OCI-LY7 (cell line): ENCODE measurements around the gene TARDBP.

Source experiments
- CTCF ChIP-seq: fragments of 200-600 bp; sonication (generic); conservative IDR thresholded peaks from 2 replicates; pipeline ENCODE4 v1.5.1; 2014; ENCODE audit warnings: mild to moderate bottlenecking, antibody characterized with exemption, low read length, moderate library complexity, mixed read lengths
- EZH2phosphoT487 ChIP-seq: fragments of 200-600 bp; sonication (generic); IDR thresholded peaks from 2 replicates; pipeline ENCODE4 v1.6.1; 2018; ENCODE audit warnings: low read depth, borderline replicate concordance, mild to moderate bottlenecking, mixed run types, antibody characterized with exemption, low read length, moderate library complexity, mixed read lengths

- TF ChIP-seq CTCF (no peak), EZH2phosphoT487 (no peak)
Observed at GRCh38 chr1:11042995-11043874, 30.8 kb downstream of the TARDBP start.
